Astrocyte (in vitro differentiated cells and primary cell): Measurements from ENCODE around the gene CAPN11.

Experiments used
- CTCF ChIP-seq: IDR thresholded peaks from 2 replicates; pipeline ENCODE4 v1.5.1; 2011; ENCODE audit warnings: low read depth, mild to moderate bottlenecking, inconsistent platforms, low read length, moderate library complexity; ENCODE audit not compliant: insufficient read depth
- EZH2 ChIP-seq: IDR thresholded peaks from 2 replicates; pipeline ENCODE4 v1.6.1; 2012; ENCODE audit warnings: mild to moderate bottlenecking, low read length, inconsistent platforms; ENCODE audit not compliant: insufficient read depth

- TF ChIP-seq CTCF = no peak
- TF ChIP-seq EZH2 = no peak
Measured at GRCh38 chr6:44220913-44221290, 62.3 kb downstream of the CAPN11 start.
